GM19025 (cell line): ENCODE measurements around the gene HEPACAM.

Source experiments
- ATAC-seq: cut with Tn5 transposase; IDR thresholded peaks from one replicate; pipeline ENCODE4 v1.9.1; 2021; ENCODE audit warnings: mild to moderate bottlenecking, low read depth, moderate library complexity; ENCODE audit not compliant: unreplicated experiment

The HEPACAM gene

DNA sequence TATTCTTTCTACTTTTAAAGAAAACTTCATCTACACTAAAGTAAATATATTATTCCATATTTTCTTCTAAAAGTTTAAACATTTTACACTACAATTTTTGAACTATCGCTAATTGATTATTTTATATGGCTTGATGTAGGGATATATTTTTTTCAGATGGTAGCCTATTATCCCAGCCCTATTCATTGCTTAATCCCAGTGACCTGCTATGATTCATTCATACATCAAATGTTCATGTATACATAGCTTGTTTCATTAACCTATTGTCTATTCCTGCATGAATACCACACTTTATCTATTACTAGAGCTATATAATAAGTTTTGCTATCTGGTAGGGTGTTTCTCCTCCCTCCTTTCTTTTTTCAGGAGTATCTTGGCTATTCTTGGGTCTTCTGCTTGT, 33.2 kb downstream of the HEPACAM start:
- no peak for ATAC-seq

DNA sequence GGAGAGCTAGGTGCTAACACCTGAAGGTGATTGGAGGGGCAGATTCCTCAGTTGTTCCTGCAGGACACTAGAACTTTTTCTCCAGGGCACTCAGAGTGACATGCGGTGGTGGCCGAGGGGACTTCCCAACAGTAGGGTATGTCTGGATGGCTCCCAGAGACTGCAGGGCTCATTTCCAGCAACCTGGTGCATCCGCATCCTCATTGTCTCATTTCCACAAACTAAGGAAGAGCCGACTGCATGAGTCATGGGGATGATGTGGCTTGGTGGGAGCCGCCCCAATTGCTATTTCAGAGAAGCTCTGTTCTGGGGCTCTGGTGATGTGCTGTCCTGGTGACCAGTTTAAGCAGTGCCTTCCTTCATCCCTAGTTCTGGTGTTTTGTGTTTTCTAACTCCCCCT, 35.4 kb downstream of the HEPACAM start:
- ATAC-seq = no peak

DNA sequence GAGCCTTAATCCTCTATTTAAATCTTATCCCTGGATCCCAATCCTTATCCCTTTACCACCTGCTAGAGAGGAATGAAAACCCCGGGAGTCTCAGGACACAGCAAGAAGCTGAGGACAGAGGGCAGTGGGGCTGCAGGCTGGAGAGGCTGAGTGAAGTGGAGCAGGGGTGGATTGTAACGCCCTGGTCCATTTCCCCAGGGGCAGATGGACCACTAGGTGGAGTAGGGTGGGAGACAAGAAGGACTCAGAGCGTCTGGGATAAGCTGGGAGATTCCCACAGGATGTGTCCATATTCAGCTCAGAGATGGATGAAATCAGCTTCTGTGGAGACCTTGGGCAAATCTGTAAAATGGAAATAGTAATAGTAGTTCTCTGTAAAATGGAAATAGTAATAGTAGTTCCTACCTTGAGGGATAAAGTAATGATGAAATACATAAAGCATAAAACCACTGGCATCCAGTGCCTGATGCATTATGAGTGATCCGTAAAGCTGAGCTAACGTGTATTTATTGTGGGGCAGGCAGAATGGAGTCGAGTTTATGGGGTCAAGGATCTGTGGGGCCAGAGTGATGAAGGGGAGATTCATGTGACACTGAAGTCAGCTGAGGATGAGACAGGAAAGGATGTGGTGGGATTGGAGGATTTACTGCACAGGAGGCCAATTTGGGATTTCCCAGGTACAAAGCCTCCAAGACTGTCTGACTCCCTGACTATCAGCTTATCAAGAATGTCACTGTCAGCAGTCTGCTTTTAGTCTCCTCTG, 36.3 kb downstream of the HEPACAM start:
- ATAC-seq = no peak

DNA sequence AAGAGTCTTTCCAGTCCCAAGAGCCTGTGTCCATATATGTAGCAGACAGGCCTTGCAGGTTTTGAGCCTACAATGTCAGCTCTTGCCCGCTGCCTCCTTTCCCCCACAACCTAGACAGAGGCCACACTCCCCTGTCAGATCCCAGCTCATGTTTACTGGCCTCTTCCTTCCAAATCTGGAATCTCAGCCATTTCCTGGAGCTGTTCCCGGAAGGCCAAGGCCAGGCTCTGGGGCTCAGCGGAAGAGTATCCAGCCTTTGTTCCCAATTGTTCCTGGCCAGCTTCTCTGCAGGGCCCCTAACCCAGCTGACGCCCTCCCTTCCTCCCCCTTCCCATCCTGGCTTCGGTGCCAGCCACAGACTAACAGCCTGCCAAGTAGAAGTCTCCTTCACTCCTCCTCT, 37.1 kb downstream of the HEPACAM start:
- no peak for ATAC-seq

DNA sequence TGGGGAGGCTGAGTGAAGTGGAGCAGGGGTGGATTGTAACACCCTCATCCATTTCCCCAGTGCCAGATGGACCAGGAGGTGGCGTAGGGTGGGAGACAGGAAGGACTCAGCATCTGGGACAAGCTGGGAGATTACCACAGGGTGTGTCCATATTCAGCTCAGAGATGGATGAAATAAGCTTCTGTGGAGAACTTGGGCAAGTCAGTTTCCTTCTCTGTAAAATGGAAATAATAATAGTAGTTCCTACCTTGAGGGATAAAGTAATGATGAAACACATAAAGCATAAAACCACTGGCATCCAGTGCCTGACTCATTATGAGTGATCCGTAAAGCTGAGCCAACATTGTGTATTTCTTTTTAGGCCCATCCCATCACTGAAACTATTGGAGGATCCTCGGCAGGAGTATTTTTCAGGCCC, 37.6 kb downstream of the HEPACAM start:
- ATAC-seq = no peak

DNA sequence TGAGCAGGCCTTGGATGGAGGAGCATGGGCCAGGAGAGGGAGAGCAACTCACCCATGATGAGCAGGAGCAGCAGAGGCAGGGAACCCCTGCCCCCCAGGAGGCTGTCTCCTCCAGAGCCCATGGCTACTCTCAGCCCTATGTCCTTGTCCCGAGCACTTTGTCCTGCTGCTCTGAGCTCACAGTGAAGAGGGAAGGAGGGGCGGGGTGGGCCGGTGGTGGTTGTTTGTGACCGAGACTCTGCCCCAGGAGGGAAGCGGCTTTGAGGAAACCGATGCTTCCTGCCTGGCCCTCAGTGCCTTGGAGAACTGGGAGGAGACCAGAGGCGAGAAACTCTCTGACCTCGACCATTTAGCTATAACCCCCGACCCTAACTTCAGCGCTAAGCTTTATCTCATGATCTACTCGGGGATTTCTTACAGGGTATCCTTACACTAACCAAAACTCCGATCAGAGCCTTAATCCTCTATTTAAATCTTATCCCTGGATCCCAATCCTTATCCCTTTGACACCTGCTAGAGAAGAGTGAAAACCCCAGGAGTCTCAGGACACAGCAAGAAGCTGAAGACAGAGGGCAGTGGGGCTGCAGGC, 38.1 kb downstream of the HEPACAM start, which contains the start of gene ROBO4:
Gene ROBO4 (minus strand): TSS at position 192 of the 589 bp plus-strand sequence. CDS start 70 bp downstream, at position 122.
- ATAC-seq = no peak

DNA sequence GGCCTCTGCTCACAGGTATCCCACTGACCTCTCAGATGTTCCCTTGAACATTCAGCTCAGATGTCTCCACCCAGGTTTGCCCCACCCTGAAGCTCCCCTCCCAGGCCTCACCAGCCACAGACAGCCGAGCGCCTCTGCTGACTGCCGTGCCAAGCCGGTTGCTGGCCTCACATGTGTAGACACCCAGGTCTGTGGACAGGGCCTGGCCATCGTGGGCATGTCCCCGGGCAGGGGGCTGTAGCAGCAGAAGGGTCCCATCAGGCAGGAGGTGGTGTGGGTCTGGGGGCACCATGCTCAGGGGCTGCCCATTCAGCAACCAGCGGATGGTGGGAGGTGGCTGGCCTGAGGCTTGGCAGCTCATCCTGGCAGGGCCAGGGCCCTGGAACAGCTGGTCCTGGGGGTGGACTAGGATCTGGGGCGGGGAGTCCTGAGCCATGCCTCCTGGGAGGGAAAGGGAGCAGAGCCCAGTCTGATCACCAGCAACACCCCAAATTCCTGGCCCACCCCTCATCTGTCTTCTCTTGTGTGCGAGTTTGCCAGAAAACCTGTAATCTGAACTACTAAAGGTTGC, 38.9 kb downstream of the HEPACAM start:
- no peak for ATAC-seq

DNA sequence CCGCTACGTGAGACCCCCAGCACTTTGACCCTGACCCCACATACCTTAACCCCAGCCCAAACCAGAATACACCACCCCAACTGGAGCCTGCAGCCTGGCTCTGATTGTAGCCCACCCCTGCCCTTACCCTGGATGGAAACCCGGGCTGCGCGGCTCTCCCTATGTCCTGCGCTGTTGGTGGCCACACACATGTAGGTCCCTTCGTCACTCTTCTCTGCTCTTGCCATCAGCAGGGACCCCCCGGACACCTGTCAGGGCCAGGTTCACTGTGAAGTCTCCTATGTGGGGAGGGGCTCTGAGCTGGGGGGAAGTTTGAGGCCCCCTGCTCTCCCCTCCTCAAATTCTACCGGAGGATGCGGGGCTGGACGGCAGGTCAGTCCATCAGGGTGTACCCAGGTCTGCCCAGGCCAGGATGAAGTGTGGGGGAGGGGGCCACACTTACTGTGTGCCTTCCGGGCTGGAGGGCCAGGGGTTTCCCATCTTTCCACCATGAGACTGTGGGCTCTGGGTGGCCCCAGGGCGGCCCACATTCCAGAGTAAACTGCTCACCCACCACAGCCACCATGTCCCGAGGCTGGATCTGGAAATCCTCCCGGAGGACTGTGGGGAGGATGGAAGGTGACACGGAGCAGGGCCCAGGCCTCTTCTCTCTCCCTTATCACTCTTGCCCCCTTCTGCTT, 39.6 kb downstream of the HEPACAM start:
- ATAC-seq = no peak

DNA sequence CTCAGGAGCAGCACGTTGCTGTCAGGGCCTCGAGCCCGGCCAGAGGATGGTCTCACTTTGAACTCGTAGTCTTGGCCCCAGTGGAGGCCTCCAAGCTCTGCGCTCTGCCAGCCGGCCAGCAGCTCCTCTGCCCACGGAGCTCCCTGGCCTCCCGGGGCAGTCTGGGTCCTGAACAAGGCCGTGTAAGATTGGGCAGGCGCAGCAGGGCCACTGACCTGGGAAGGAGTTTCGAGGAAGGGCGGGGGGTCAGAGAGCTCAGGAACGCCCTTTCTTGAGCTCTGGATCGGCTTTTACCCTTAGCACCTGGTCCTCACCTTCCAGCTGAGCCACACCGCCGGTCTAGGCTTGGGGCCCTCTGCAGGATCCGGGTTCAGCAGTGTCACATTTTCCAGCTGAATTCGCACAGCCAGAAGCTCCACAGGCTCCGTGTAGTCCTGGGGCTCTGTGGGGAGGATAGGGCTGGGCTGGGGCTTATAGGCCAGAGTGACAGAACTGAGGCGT, 40.3 kb downstream of the HEPACAM start:
- ATAC-seq = no peak

DNA sequence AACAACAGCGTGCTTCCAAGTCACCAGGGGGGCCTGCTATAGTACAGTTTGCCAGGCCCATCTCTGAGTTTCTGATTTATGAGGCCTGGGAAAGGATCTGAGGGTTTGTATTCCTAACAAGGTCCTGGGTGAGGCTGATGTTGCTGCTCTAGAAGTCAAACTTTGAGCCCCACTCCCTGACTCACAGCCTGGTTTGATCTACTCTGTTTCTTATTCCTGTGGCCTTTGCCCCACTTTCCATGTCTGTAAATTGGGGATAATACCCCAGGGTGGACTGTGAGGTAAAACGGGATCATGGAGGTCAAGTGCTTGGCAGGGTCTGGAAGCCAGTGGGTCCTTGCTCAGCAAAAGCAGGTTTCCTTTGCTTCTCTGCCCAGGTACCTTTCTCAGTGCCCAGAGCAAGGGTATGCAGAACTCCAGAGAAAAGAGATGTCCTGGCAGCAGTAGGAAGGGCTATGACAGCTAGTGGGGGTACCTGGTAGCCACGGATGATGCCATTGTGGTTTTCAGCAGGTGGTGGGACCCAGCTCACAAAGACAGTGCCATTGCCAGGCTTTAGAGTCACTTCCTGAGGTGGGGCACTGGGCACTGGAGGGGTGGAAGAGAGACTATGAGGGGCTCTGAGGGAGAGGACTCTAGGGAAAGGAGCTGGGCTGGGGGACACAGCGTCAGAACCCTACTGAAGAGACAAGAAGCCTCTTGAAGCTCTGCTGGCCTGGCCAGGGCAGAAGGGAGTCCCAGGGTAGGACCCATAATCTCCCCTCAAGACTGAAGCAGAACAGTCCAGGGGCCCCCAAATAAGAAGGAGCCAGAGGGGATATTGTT, 41.0 kb downstream of the HEPACAM start:
- no peak for ATAC-seq

DNA sequence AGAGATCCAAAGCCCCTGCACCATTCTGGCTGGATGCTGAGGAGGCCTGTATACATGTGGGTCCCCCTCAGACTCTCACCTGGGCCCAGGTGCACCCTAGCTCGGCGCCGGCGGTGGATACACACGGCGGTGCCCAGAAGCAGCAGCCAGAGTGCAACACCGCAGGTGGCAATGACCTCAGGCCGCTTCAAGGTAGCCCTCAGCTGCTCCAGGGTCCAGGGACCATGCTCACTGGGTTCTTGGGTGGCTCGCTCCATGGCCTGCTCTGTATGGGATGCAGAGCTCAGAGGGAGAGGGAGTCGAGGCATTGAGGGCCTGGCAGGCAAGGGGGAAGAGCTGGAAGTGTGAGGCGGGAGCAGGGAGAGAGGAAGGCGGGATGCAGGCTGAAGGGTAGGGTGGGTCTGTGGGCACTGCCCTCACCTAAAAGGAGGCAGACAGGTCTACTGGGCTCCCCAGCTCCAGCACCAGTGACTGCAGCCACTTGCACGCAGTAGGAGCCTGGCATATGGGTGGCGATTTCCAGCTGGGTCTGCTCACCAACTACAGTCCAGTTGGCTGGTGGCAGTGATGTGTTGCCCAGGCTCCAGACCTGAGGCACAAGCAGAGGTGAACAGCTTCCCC, 42.0 kb downstream of the HEPACAM start:
- ATAC-seq = no peak

DNA sequence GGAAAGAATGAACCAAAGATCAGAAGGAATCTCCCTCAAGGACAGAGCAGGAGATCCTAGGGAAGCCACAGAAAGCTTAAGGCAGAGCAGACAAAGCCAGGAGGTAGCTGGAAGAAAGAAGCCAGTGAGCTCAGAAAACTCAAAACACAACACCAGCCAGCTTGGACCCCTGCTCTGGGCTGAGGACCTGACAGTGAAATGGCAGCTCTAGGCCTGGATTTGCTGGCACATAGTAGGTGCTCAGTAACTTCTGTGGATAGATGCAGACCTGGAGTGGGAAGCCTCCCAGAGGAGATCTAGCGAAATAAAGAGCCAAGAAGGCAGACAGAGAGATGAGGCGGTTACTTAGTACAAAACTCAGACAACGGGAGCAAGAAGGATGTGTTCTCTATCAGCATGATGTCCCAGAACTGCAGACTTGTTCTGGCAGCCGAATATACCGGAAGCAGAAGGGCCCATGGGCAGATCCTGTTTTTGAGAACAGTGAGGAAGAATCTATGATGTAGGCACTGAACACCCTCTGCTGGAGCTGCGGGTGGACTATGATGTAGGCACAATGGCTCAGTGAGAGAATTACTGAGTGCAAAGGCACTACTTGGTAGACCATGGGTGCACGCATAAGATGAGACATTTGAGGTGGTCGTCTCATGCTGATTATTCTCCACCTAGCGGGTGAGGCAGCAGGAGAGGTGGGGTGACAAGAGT, 42.9 kb downstream of the HEPACAM start:
- ATAC-seq = no peak

DNA sequence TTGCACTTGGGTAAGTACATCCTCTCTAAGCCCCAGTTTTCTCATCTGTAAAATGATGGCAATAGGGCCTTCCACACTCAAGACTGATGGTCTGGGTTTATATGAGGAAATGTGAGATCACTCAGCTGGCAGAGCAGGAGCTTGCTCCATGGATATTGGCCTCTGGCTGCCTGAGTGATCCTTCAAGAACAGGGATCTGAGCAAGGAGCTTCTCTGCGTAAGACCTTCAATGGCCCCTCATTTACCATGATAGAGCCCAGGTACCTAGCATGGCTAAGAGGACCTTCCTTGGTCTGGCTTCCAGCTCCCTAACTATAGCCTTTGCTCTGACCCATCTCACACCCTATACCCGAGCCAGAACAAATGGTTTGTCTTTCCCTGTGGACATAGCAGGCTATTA, 43.7 kb downstream of the HEPACAM start:
- no peak for ATAC-seq

DNA sequence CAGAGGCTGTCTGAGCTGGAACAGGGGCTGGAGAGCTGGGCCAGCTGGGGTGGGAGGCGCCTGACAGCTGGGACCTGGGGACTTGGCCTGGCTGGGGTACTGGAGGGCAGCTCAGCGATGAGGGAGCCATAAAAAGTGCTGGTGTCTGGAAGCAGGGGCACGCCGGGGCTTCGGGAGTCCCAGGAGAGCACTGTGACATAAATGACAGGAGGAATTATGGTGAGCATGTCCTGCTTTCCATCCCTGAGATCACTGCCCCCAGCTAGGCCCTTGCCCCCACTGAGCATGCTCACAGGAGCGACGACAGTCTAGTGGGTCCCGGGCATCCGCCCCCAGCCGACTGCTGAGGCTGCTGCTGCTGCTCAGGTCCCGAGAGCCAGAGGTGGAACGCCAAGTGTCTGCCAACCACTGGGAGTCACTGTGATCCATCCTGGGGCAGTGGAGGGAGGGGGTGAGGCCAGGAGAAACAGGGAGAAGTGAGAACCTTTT, 44.4 kb downstream of the HEPACAM start:
- ATAC-seq = no peak

DNA sequence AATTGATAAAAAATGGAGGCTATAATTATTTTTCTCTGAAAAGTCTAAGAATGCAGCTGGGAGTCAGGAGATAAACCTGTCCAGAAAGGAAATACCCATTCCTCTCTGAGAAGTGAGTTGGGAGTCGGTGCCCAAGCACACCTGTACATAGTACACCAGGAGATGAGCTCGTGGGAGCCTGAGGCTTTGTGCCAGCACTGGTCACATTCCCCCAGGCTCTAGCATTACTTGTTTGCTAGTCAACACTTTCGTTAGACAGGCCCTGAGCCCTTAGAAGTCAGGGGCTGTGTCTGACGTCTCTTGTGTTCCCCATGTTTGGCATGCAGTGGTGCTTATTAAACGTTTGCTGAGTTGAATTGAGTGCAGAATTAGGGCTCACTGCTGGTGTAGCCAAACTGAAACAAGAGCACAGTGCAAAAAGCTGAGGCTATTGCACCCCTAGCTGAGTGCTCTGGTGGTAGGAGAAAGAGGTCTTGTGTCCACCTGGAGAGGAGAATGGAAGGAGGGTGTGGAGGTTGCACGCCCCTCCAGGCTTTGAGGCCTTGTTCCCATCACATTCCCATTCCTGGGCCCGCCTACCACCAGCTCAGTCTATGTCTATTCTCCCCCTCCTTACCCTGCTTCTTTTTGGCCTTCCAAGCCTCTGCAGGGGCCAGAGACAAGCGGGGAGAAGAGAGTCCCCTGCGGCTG, 45.0 kb downstream of the HEPACAM start:
- ATAC-seq = no peak

DNA sequence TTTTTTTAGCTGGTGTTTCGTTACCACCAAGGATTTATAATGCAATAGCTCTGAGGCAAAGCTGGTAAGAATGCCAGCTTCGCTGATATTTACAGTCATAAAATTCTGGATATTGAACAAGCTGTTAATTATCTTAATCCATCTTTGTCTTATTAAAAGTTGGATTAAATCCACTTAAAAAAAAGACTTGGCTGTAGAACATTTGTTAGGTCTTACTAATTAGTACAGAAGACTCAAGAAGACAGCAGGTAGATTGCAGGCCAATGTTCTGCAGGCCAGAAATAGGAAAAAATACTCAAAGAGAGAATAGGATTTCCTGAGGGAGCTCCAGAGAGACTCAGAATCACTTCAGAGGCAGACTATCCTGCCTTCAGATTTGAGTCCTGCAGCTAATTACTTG, 45.7 kb downstream of the HEPACAM start:
- no peak for ATAC-seq

DNA sequence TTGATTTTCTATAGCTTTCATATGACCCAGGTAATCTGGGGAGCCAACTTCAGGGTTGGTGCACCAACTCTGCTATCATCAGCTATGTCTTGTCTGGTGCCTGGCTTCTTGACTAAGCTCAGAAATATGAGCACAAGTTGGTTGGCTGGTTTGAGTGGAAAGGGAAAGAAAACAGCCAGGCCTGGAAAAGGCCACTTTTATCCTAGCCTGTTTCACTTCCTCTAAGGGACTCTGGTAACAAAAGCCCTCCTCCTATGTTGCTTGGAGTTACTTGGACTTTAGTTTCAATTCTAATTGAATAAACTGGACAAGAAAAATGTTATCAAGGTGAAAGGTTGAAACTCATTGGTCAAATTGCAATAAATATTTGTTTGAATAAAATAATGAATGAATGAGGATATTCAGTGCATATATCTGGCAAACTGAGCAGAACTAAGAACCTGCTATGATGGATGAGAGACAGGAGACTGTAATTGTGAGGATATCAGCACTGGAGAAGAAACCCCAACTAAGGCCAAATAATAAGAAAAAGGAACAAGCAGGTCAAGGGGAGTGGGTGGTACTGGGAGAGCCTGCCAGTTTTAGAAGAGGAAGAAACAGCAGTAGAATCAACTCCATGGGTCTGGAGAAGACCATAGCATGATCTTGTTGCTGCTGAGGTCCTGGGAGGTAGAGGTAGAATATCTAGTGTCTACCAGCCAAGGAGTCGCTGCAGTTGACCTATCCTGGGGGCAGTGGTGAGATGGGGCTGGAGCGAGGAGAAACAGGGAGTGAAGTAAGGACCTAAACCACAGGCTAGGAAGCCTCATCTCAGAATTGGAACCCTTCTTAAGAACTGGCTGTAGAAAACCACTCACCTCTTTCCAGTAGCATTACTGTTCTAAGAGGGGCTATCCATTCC, 46.4 kb downstream of the HEPACAM start:
- no peak for ATAC-seq

DNA sequence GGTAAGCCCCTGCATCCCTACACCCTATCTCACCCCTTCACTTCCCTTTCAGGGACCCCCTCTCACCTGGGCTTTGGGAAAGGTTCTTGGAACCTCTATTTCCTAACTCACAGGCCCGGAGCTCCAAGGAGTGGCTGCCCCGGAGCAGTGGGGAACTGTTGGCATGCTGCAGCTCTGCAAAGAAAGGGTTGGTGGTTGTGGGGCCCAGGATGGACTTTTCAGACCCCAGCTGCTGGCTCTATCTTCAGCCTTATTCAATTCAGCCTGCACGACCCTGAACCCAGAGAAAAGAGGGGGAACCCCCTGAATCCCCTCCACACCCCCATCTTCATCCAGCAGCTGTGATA, 48.2 kb downstream of the HEPACAM start:
- no peak for ATAC-seq
